HEK293 (cell line): ENCODE measurements around the gene B9D1.

Experiments
- CTCF ChIA-PET: fragments of 350-600 bp; formaldehyde crosslinking; extraction: SDS; loops from one replicate; lab custom pipeline; 2021; ENCODE audit warnings: antibody characterized with exemption; lab: Yijun Ruan, JAX
- POLR2A ChIA-PET: fragments of 300-600 bp; formaldehyde crosslinking; extraction: SDS; loops from one replicate; lab custom pipeline; 2020; ENCODE audit warnings: antibody characterized with exemption, inconsistent platforms; lab: Yijun Ruan, JAX
- H3K27ac ChIP-seq: fragments of 200-500 bp; sonication (Bioruptor generic); 2 replicates; pipeline ENCODE4 v1.5.1; 2014; ENCODE audit warnings: low read depth, low read length, control low read depth, inconsistent platforms; ENCODE audit errors: extremely low read depth
- H3K36me3 ChIP-seq, 2 experiments: fragments of 200-500 bp in 1 of 2; sonication (Bioruptor generic) in 1 of 2; 1 replicate in 1 of 2; 2 replicates in 1 of 2; pipeline ENCODE4 v1.5.1; 2014 to 2017; ENCODE audit warnings: inconsistent platforms in 2 of 2, low read length in 2 of 2; ENCODE audit not compliant: control insufficient read depth in 2 of 2, insufficient read depth in 1 of 2
- H3K4me1 ChIP-seq: fragments of 200-500 bp; sonication (Bioruptor generic); 2 replicates; pipeline ENCODE4 v1.5.1; 2014; ENCODE audit warnings: mild to moderate bottlenecking, low read length, inconsistent platforms; ENCODE audit not compliant: control insufficient read depth, insufficient read depth
- H3K4me3 ChIP-seq: 2 replicates; pipeline ENCODE4 v1.5.1; 2011; ENCODE audit warnings: low read depth, mild to moderate bottlenecking, control low read depth, low read length, moderate library complexity
- H3K9me3 ChIP-seq: fragments of 200-500 bp; sonication (Bioruptor generic); 2 replicates; pipeline ENCODE4 v1.5.1; 2014; ENCODE audit warnings: low read depth, low read length, inconsistent platforms; ENCODE audit not compliant: control insufficient read depth, insufficient read depth
- HIC1 ChIP-seq: fragments of 450-650 bp; formaldehyde crosslinking; IDR thresholded peaks from 2 replicates; pipeline ENCODE4 v1.5.1; 2016; ENCODE audit warnings: missing biosample characterization, missing genetic modification characterization
- KLF7 ChIP-seq: fragments of 450-650 bp; formaldehyde crosslinking; IDR thresholded peaks from 2 replicates; pipeline ENCODE4 v1.5.1; 2016; ENCODE audit warnings: missing biosample characterization, missing genetic modification characterization, borderline replicate concordance
- MYNN ChIP-seq: fragments of 450-650 bp; formaldehyde crosslinking; IDR thresholded peaks from 2 replicates; pipeline ENCODE4 v1.5.1; 2016; ENCODE audit warnings: missing biosample characterization, missing genetic modification characterization, borderline replicate concordance
- PRDM10 ChIP-seq: fragments of 450-650 bp; formaldehyde crosslinking; IDR thresholded peaks from 2 replicates; pipeline ENCODE4 v1.5.1; 2016; ENCODE audit warnings: missing biosample characterization, missing genetic modification characterization
- ZFP37 ChIP-seq: fragments of 450-650 bp; formaldehyde crosslinking; IDR thresholded peaks from 2 replicates; pipeline ENCODE4 v1.5.1; 2016; ENCODE audit warnings: missing biosample characterization, missing genetic modification characterization
- ZNF140 ChIP-seq: fragments of 450-650 bp; formaldehyde crosslinking; IDR thresholded peaks from 2 replicates; pipeline ENCODE4 v1.5.1; 2016; ENCODE audit warnings: missing biosample characterization, missing genetic modification characterization
- ZNF148 ChIP-seq: fragments of 450-650 bp; formaldehyde crosslinking; IDR thresholded peaks from 2 replicates; pipeline ENCODE4 v1.5.0; 2017; ENCODE audit warnings: missing biosample characterization, missing genetic modification characterization, borderline replicate concordance
- ZNF155 ChIP-seq: fragments of 450-650 bp; formaldehyde crosslinking; IDR thresholded peaks from 2 replicates; pipeline ENCODE4 v1.5.1; 2016; ENCODE audit warnings: missing biosample characterization, missing genetic modification characterization
- ZNF169 ChIP-seq: fragments of 450-650 bp; formaldehyde crosslinking; IDR thresholded peaks from 2 replicates; pipeline ENCODE4 v1.5.1; 2016; ENCODE audit warnings: missing biosample characterization, missing genetic modification characterization
- ZNF248 ChIP-seq: fragments of 450-650 bp; formaldehyde crosslinking; IDR thresholded peaks from 2 replicates; pipeline ENCODE4 v1.5.1; 2017; ENCODE audit warnings: missing biosample characterization, missing genetic modification characterization
- ZNF311 ChIP-seq: fragments of 450-650 bp; formaldehyde crosslinking; IDR thresholded peaks from 2 replicates; pipeline ENCODE4 v1.5.1; 2017; ENCODE audit warnings: missing biosample characterization, missing genetic modification characterization, borderline replicate concordance
- ZNF341 ChIP-seq: fragments of 450-650 bp; formaldehyde crosslinking; IDR thresholded peaks from 2 replicates; pipeline ENCODE4; 2016; ENCODE audit warnings: low read depth, missing biosample characterization, missing genetic modification characterization
- ZNF398 ChIP-seq: fragments of 450-650 bp; formaldehyde crosslinking; IDR thresholded peaks from 2 replicates; pipeline ENCODE4 v1.5.1; 2017; ENCODE audit warnings: missing biosample characterization, missing genetic modification characterization
- ZNF544 ChIP-seq: fragments of 450-650 bp; formaldehyde crosslinking; IDR thresholded peaks from 2 replicates; pipeline ENCODE4 v1.5.0; 2017; ENCODE audit warnings: missing biosample characterization, missing genetic modification characterization
- ZNF560 ChIP-seq: fragments of 450-650 bp; formaldehyde crosslinking; IDR thresholded peaks from 2 replicates; pipeline ENCODE4 v1.5.1; 2017; ENCODE audit warnings: missing biosample characterization, missing genetic modification characterization, borderline replicate concordance
- ZNF585B ChIP-seq: fragments of 450-650 bp; formaldehyde crosslinking; IDR thresholded peaks from 2 replicates; pipeline ENCODE4 v1.5.1; 2016; ENCODE audit warnings: missing biosample characterization, missing genetic modification characterization
- ZNF639 ChIP-seq: fragments of 450-650 bp; formaldehyde crosslinking; IDR thresholded peaks from 2 replicates; pipeline ENCODE4 v1.5.1; 2016; ENCODE audit warnings: missing biosample characterization, missing genetic modification characterization
- ZNF670 ChIP-seq: fragments of 450-650 bp; formaldehyde crosslinking; IDR thresholded peaks from 2 replicates; pipeline ENCODE4 v1.5.1; 2016; ENCODE audit warnings: missing biosample characterization, missing genetic modification characterization, low read depth

Gene B9D1

GRCh38 chr17:19372011-19372370, 9.5 kb upstream of the B9D1 start (continued):
- no peak for TF ChIP-seq HIC1
- no peak for TF ChIP-seq ZNF560 (tag by site-specific recombination)
- no peak for TF ChIP-seq MYNN (tag by site-specific recombination)
- TF ChIP-seq KLF7 = no peak
- no peak for TF ChIP-seq ZNF248 (tag by site-specific recombination)
- TF ChIP-seq, all 188 proteins: peak for 0

- H3K27ac ChIP-seq = no peak overlapping the region
- POLR2A ChIA-PET = no interaction called here
- TF ChIP-seq MYNN (tag by site-specific recombination) (no peak), ZFP37 (tag by site-specific recombination) (no peak), ZNF639 (tag by site-specific recombination) (no peak), ZNF585B (tag by site-specific recombination) (no peak), ZNF544 (tag by site-specific recombination) (no peak)
- TF ChIP-seq, all 188 proteins: peak for 0
- H3K4me1 ChIP-seq = no peaks in the 10 kb centered on the region; the same call in 1 of the 2 replicates
- CTCF ChIA-PET = no interaction called here
- H3K9me3 ChIP-seq = no peaks in the 10 kb centered on the region
- no peak overlapping the region for H3K4me3 ChIP-seq
- H3K36me3 ChIP-seq = no peaks in the 10 kb centered on the region; a peak in 1 of 3 replicates
Measured at GRCh38 chr17:19371259-19372010, 8.9 kb upstream of the B9D1 start.

GRCh38 chr17:19370493-19370960, 8.0 kb upstream of the B9D1 start:
- no peaks in the 10 kb centered on the region; a peak in 1 of 3 replicates for H3K36me3 ChIP-seq
- CTCF ChIA-PET = interaction anchor here (0.6 to 1.2 kb wide), 3 partner anchors 77 to 404 kb away, joined by 3 to 4 read pairs (median 4); no protein-coding TSS in a partner anchor
- H3K4me3 ChIP-seq = no peak overlapping the region
- no peaks in the 10 kb centered on the region for H3K9me3 ChIP-seq
- POLR2A ChIA-PET = no interaction called here
- no peaks in the 10 kb centered on the region; the same call in 1 of the 2 replicates for H3K4me1 ChIP-seq
- H3K27ac ChIP-seq = no peak overlapping the region
- TF ChIP-seq PRDM10 (tag by site-specific recombination) (no peak), ZNF169 (tag by site-specific recombination) (no peak), ZNF341 (tag by site-specific recombination) (no peak), ZNF311 (tag by site-specific recombination) (no peak), ZNF140 (tag by site-specific recombination) (no peak), ZNF148 (tag by site-specific recombination) (no peak), ZNF155 (no peak), ZNF670 (tag by site-specific recombination) (no peak), ZNF398 (tag by site-specific recombination) (no peak)
